22Rv1 (cell line): ENCODE measurements around the gene EYA2.

Source experiments
- CTCF ChIP-seq: fragments of 450-650 bp; IDR thresholded peaks from 2 replicates; pipeline ENCODE4 v1.5.1; 2017; ENCODE audit warnings: mild to moderate bottlenecking
- ZFX ChIP-seq: fragments of 450-650 bp; IDR thresholded peaks from 2 replicates; pipeline ENCODE4 v1.6.1; 2017; ENCODE audit warnings: antibody characterized with exemption, borderline replicate concordance

DNA sequence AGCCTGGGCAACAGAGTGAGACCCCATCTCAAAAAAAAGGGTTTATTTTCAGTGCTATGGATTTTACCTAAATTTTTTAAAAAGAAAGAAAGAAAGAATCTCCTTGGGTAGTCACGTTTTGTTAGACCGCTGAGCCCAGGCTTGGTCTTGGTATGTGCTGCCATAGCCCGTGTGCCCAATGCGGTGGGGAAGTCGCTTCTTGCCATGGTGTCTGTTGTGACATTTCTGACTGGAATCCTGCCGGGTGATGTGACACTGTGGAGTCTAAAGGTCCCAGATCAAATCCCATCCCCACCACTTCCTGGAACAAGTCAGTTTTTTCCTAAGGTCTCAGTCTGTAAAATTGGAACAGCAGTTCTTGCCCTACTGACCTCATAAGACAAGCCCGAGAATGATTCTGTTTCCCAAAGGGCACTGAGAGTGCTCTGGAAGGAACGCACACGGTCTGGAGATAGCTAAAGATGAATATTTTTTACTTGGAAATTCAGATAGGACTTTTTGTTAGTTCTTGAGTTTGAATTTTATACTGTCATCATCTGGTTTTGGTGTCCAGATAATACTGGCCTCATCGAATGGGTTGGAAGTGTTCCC, 225.8 kb downstream of the EYA2 start:
- TF ChIP-seq CTCF (no peak), ZFX (no peak)
